Measurements from ENCODE around the gene COL1A1.

DNA sequence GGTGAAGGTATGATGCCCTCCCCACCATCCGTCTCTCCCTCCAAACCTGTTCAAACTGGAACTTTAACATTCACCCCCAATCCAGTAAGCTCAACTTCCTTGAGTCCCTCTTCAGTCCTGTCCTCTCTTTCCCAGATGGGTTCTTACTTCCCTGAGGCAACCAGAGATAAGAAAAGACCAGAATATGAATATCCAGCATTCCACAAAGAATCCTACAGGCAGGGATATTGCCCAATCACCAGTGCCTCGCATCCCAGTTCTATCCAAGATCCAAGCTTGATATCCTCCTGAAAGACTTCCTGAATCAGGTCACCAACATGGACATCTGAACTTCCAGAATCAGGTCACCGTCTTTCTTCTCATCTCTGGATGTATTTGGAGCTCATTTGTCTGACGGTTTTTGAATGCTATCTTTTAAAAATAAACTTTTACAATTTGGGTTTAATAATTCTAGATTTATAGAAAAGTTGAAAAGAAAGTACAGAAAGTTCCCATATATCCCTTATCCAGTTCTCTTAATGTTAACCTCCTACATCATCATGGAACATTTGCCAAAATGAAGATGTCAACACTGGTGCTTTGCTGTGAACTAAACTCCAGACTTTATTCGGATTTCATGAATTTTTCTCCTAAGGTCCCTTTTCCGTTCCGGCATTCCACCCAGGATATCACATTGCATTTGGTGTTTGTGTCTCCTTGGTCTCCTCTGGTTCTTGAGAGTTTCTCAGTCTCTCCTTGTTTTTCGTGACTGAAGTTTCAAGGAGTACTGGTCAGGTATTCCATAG lies 13.7 kb upstream of the COL1A1 start:
- TF ChIP-seq EGR1 (IDR thresholded peaks at IDR 0.05) (no peak), RAD21 (IDR thresholded peaks at IDR 0.05; ENCODE audit: low read depth) (no peak), CEBPB (IDR thresholded peaks at IDR 0.05) (no peak), TCF12 (IDR thresholded peaks at IDR 0.05; ENCODE audit: low read depth) (no peak), ZBTB7A (IDR thresholded peaks at IDR 0.05; ENCODE audit: low read depth) (no peak)
- TF ChIP-seq, protein P1, sequence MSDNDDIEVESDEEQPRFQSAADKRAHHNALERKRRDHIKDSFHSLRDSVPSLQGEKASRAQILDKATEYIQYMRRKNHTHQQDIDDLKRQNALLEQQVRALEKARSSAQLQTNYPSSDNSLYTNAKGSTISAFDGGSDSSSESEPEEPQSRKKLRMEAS (IDR thresholded peaks at IDR 0.05), result no peak
- TF ChIP-seq, protein P2, sequence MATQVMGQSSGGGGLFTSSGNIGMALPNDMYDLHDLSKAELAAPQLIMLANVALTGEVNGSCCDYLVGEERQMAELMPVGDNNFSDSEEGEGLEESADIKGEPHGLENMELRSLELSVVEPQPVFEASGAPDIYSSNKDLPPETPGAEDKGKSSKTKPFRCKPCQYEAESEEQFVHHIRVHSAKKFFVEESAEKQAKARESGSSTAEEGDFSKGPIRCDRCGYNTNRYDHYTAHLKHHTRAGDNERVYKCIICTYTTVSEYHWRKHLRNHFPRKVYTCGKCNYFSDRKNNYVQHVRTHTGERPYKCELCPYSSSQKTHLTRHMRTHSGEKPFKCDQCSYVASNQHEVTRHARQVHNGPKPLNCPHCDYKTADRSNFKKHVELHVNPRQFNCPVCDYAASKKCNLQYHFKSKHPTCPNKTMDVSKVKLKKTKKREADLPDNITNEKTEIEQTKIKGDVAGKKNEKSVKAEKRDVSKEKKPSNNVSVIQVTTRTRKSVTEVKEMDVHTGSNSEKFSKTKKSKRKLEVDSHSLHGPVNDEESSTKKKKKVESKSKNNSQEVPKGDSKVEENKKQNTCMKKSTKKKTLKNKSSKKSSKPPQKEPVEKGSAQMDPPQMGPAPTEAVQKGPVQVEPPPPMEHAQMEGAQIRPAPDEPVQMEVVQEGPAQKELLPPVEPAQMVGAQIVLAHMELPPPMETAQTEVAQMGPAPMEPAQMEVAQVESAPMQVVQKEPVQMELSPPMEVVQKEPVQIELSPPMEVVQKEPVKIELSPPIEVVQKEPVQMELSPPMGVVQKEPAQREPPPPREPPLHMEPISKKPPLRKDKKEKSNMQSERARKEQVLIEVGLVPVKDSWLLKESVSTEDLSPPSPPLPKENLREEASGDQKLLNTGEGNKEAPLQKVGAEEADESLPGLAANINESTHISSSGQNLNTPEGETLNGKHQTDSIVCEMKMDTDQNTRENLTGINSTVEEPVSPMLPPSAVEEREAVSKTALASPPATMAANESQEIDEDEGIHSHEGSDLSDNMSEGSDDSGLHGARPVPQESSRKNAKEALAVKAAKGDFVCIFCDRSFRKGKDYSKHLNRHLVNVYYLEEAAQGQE (IDR thresholded peaks at IDR 0.05; ENCODE audit: low read depth), result no peak
